Activated CD4-positive, alpha-beta T cell treated with anti-CD3 and anti-CD28 coated beads, Interleukin-2, Interleukin-6, amounts not matched to agents 100 ng/mL and 50 ng/mL, durations not matched to agents 16 hours and 8 hours (primary cell): Measurements from ENCODE around the gene KLHL42.

Experiments
- DNase-seq: peaks from one replicate; pipeline ENCODE4 v3.0.0-alpha.2; 2020

The KLHL42 gene

GRCh38 chr12:27780612-27781408 is 777 bp downstream of the KLHL42 start:
- no peak for DNase-seq

- DNase-seq, result no peak
These were observed 1.6 kb downstream of the KLHL42 start for GRCh38 chr12:27781680-27782079.

- no peak for DNase-seq
These were observed 2.4 kb downstream of the KLHL42 start for GRCh38 chr12:27782481-27782880.

GRCh38 chr12:27785882-27786570 is 6.0 kb downstream of the KLHL42 start:
- peak; percentile 64 for DNase-seq

GRCh38 chr12:27787559-27787958 is 7.5 kb downstream of the KLHL42 start:
- DNase-seq, result no peak

- no peak for DNase-seq
These were observed 10.1 kb downstream of the KLHL42 start for GRCh38 chr12:27790179-27790578.

- no peak for DNase-seq
These were observed 15.0 kb downstream of the KLHL42 start for GRCh38 chr12:27794818-27795584.

GRCh38 chr12:27796128-27796527 is 16.1 kb downstream of the KLHL42 start:
- DNase-seq, result no peak

GRCh38 chr12:27797301-27798025 is 17.4 kb downstream of the KLHL42 start:
- DNase-seq, result no peak

- DNase-seq, result no peak
These were observed 20.8 kb downstream of the KLHL42 start for GRCh38 chr12:27800819-27801218.

- no peak for DNase-seq
These were observed 21.6 kb downstream of the KLHL42 start for GRCh38 chr12:27801630-27802029.

- DNase-seq, result peak; percentile 36
These were observed 22.5 kb downstream of the KLHL42 start for GRCh38 chr12:27802511-27802910.

GRCh38 chr12:27802936-27803335 is 22.9 kb downstream of the KLHL42 start:
- no peak for DNase-seq

- no peak for DNase-seq
These were observed 25.2 kb downstream of the KLHL42 start for GRCh38 chr12:27805238-27805637.

GRCh38 chr12:27806259-27806658 is 26.2 kb downstream of the KLHL42 start:
- no peak for DNase-seq

GRCh38 chr12:27807063-27807703 is 27.1 kb downstream of the KLHL42 start:
- no peak for DNase-seq

- no peak for DNase-seq
These were observed 28.8 kb downstream of the KLHL42 start for GRCh38 chr12:27808841-27809240.

GRCh38 chr12:27810756-27811155 is 30.7 kb downstream of the KLHL42 start:
- DNase-seq, result no peak

GRCh38 chr12:27812502-27812901 is 32.5 kb downstream of the KLHL42 start:
- DNase-seq, result no peak

GRCh38 chr12:27814411-27814810 is 34.4 kb downstream of the KLHL42 start:
- DNase-seq, result no peak

GRCh38 chr12:27814851-27815591 is 35.0 kb downstream of the KLHL42 start:
- DNase-seq, result no peak

- no peak for DNase-seq
These were observed 37.7 kb downstream of the KLHL42 start for GRCh38 chr12:27817766-27818165.
